Measurements from ENCODE around the gene ZNF669. TPM values are rescaled to one million over a fixed set of nuclear protein-coding genes. Genes with fewer than 3 reads are reported as not detected.

The ZNF669 gene
- polyA plus RNA-seq, 3 donors, result 11.7 to 17.1 (median 15.5) TPM

- no peak for DNase-seq (ENCODE audit: extremely low read depth in 1 of 11, low read depth in 9 of 11, low spot score in 4 of 11)
These were observed 10.4 kb upstream of the ZNF669 start for GRCh38 chr1:247114351-247115140.

GRCh38 chr1:247113733-247114271, 9.6 kb upstream of the ZNF669 start:
- no peak for DNase-seq (ENCODE audit: extremely low read depth in 1 of 11, low read depth in 9 of 11, low spot score in 4 of 11)

GRCh38 chr1:247113094-247113497, 8.9 kb upstream of the ZNF669 start:
- DNase-seq (ENCODE audit: extremely low read depth in 1 of 11, low read depth in 9 of 11, low spot score in 4 of 11), result no peak

GRCh38 chr1:247112479-247112781, 8.3 kb upstream of the ZNF669 start:
- peak in 1 of 11 donors; percentile 2 for DNase-seq (ENCODE audit: extremely low read depth in 1 of 11, low read depth in 9 of 11, low spot score in 4 of 11)

GRCh38 chr1:247111700-247112478, 7.7 kb upstream of the ZNF669 start:
- peak in 8 of 11 donors; percentile 21 to 55 (median 39) for DNase-seq (ENCODE audit: extremely low read depth in 1 of 11, low read depth in 9 of 11, low spot score in 4 of 11)

GRCh38 chr1:247111259-247111699, 7.1 kb upstream of the ZNF669 start:
- peak in 4 of 11 donors; percentile 13 to 31 (median 18) for DNase-seq (ENCODE audit: extremely low read depth in 1 of 11, low read depth in 9 of 11, low spot score in 4 of 11)

- peak in 8 of 11 donors; percentile 12 to 32 (median 18) for DNase-seq (ENCODE audit: extremely low read depth in 1 of 11, low read depth in 9 of 11, low spot score in 4 of 11)
These were observed 6.6 kb upstream of the ZNF669 start for GRCh38 chr1:247110627-247111258.

- no peak for DNase-seq (ENCODE audit: extremely low read depth in 1 of 11, low read depth in 9 of 11, low spot score in 4 of 11)
These were observed 3.5 kb upstream of the ZNF669 start for GRCh38 chr1:247107694-247108093.

- DNase-seq (ENCODE audit: extremely low read depth in 1 of 11, low read depth in 9 of 11, low spot score in 4 of 11), result no peak
These were observed 1.8 kb upstream of the ZNF669 start for GRCh38 chr1:247105966-247106365.

- no peak for DNase-seq (ENCODE audit: extremely low read depth in 1 of 11, low read depth in 9 of 11, low spot score in 4 of 11)
These were observed 809 bp upstream of the ZNF669 start for GRCh38 chr1:247104965-247105364.

GRCh38 chr1:247102381-247102780, 1.8 kb downstream of the ZNF669 start:
- no peak for DNase-seq (ENCODE audit: extremely low read depth in 1 of 11, low read depth in 9 of 11, low spot score in 4 of 11)

GRCh38 chr1:247100676-247101279, 3.4 kb downstream of the ZNF669 start:
- DNase-seq (ENCODE audit: extremely low read depth in 1 of 11, low read depth in 9 of 11, low spot score in 4 of 11), result no peak

- DNase-seq (ENCODE audit: extremely low read depth in 1 of 11, low read depth in 9 of 11, low spot score in 4 of 11), result no peak
These were observed 7.2 kb downstream of the ZNF669 start for GRCh38 chr1:247096958-247097357.

GRCh38 chr1:247096544-247096943, 7.6 kb downstream of the ZNF669 start:
- DNase-seq (ENCODE audit: extremely low read depth in 1 of 11, low read depth in 9 of 11, low spot score in 4 of 11), result no peak

GRCh38 chr1:247096112-247096511, 8.0 kb downstream of the ZNF669 start:
- DNase-seq (ENCODE audit: extremely low read depth in 1 of 11, low read depth in 9 of 11, low spot score in 4 of 11), result no peak

GRCh38 chr1:247090455-247090854, 13.7 kb downstream of the ZNF669 start:
- no peak for DNase-seq (ENCODE audit: extremely low read depth in 1 of 11, low read depth in 9 of 11, low spot score in 4 of 11)

GRCh38 chr1:247089616-247090375, 14.4 kb downstream of the ZNF669 start:
- no peak for DNase-seq (ENCODE audit: extremely low read depth in 1 of 11, low read depth in 9 of 11, low spot score in 4 of 11)

GRCh38 chr1:247088967-247089366, 15.2 kb downstream of the ZNF669 start:
- no peak for DNase-seq (ENCODE audit: extremely low read depth in 1 of 11, low read depth in 9 of 11, low spot score in 4 of 11)

- DNase-seq (ENCODE audit: extremely low read depth in 1 of 11, low read depth in 9 of 11, low spot score in 4 of 11), result no peak
These were observed 16.9 kb downstream of the ZNF669 start for GRCh38 chr1:247087256-247087655.
